H1 (cell line): ENCODE data around the gene MACROD2. TPM values are rescaled to one million over a fixed set of nuclear protein-coding genes. Genes with fewer than 3 reads are reported as not detected.

Source experiments
- BACH1 ChIP-seq: IDR thresholded peaks from 2 replicates; pipeline ENCODE4 v1.6.1; 2012; ENCODE audit warnings: low read length, improper control_type of control experiment
- E2F6 ChIP-seq: IDR thresholded peaks from 2 replicates; pipeline ENCODE4 v1.6.1; 2012; ENCODE audit warnings: inconsistent platforms
- RFX5 ChIP-seq: IDR thresholded peaks from 2 replicates; pipeline ENCODE4 v1.6.1; 2011; ENCODE audit warnings: low read depth, low read length, improper control_type of control experiment, borderline replicate concordance
- polyA plus RNA-seq, 7 experiments: library from polyadenylated mRNA; depleted of rRNA in 3 of 7; stranded (reverse) in 5 of 7; unstranded in 2 of 7; fragments of >200 nt in 5 of 7; fragments of 200-250 nt in 2 of 7; gene quantifications; 1 replicate in 5 of 7; 2 replicates in 1 of 7; 4 replicates in 1 of 7; pipeline versions ENCODE4 v1.2.1 to v1.2.3, GENCODE V29; 2011 to 2013; ENCODE audit warnings: missing spikeins in 2 of 7, mixed read lengths in 2 of 7
- total RNA-seq: library from RNA; stranded (reverse); fragmentation: NEBNext Ultra II Directional; extraction: Animal tissue kit (Norgen Biotek cat#: 25700); gene quantifications from 2 replicates; pipeline ENCODE4 v1.2.1, GENCODE V29; 2021

Gene MACROD2
- total and polyA plus RNA-seq, 2 of the 8 experiments (the other 6 are each of a cell fraction or from before 2014, with no cell fraction given), result 0.70 to 3.9 TPM

GRCh38 chr20:15859061-15859460, 1863.7 kb downstream of the MACROD2 start (continued):
- TF ChIP-seq BACH1 (no peak), E2F6 (no peak), RFX5 (no peak)
